Stimulated activated CD8-positive, alpha-beta memory T cell treated with anti-CD3 and anti-CD28 coated beads, Interleukin-4, amount 100 ng/mL, for 24 hours (primary cell): ENCODE measurements around the gene UPK2.
A peak's percentile ranks its signal among the peaks of the same experiment; 100 is the strongest.

Experiments used
- DNase-seq: peaks from one replicate; pipeline ENCODE4 v3.0.0-alpha.2; 2020; ENCODE audit warnings: low read depth

The UPK2 gene

GRCh38 chr11:118917481-118918127 lies 38.5 kb upstream of the UPK2 start:
- DNase-seq: no peak

DNA sequence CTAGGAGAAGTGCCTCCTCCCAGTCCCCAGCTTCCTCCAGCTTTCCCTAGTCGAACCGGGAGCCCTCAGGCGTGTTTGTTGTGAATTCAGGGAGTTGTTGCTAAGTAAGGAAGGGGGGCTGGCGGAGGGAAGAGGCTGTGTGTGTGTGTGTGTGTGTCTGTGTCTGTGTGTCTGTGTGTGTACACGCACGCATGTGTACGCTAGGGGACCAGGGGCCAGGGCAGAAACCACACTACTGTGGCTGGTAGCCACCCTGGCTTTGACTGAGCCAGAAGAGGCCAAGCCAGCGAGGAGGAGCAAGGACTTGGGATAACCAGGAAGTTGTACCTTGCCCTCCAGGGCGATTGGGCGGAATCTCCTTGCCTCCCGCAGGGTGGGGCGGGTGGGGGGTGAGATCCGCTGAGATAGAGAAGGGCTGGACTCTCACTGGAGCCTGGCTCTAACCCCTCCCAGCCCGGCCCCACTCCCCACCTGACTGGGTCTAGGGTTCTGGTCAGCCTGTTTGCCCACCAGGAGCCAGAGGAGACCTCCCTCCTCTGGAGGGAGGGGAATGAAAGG lies 37.9 kb upstream of the UPK2 start:
- no peak for DNase-seq

DNA sequence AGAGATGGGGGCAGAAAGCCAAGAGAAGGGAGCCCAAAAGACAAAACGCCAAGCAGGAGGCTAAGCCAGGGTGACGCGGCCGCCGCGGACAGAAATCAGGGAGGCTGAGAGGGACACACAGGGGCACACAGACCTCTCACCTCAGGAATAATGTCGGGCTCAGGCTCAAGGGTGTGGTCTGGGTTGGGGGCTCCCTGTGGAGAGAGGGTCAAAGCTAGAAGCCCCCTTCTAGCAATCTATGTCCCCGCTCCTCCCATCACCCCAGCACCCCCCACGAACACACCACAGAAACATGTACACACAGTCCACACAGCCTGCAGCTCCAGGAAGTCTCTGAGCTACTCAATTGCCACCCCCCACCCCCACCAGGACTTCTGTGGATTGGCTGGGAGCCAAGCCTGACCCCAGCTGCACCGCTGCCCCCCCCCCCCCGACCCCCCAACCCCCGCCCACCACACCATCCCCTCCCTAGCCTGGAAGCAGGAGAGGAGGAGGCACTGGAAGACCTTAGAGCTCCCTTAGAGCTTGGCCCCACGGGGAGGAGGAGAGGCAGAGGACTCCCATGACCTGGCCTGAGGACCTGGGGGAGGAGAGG lies 37.3 kb upstream of the UPK2 start:
- no peak for DNase-seq

DNA sequence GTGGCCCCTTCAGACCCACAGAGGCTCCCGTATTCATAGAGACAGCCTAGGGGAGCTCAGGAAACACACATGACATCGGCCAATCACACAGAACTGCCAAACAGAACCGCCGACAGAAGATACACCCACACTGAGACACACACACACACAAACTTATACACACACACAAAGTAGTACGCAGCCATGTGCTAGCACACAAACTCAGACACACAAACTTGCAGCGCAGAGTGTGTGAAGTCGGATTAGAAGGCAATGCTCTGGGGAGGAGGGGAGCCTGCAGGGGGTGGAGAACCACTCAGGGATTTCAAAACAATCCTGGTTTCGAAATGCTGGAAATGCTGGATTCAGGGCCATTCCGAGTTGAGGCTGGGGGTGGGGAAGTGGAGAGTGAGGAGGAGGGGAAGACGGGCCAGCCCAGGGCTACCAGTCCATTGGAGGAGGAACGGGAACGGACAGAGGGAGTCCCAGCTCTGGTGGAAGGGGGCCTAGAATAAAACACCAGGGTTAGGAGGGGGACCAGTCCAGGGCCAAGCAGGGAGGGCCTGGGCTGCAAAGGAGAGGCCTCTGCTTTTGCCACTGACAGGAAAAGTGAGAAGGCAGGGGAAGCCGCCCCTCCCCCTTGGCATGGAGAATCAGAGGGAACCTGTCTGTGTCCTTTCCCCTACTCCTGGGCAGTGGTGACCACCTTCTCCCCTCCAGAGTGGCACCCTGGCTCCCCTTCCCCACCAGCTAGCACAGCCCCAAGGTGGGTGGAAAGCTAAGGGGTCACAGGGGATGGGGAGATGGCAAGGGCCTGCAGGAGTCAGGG lies 34.8 kb upstream of the UPK2 start:
- DNase-seq: no peak

GRCh38 chr11:118921929-118922744 lies 34.0 kb upstream of the UPK2 start:
- no peak for DNase-seq

- DNase-seq: no peak
These were observed 33.1 kb upstream of the UPK2 start for GRCh38 chr11:118922745-118923627.

DNA sequence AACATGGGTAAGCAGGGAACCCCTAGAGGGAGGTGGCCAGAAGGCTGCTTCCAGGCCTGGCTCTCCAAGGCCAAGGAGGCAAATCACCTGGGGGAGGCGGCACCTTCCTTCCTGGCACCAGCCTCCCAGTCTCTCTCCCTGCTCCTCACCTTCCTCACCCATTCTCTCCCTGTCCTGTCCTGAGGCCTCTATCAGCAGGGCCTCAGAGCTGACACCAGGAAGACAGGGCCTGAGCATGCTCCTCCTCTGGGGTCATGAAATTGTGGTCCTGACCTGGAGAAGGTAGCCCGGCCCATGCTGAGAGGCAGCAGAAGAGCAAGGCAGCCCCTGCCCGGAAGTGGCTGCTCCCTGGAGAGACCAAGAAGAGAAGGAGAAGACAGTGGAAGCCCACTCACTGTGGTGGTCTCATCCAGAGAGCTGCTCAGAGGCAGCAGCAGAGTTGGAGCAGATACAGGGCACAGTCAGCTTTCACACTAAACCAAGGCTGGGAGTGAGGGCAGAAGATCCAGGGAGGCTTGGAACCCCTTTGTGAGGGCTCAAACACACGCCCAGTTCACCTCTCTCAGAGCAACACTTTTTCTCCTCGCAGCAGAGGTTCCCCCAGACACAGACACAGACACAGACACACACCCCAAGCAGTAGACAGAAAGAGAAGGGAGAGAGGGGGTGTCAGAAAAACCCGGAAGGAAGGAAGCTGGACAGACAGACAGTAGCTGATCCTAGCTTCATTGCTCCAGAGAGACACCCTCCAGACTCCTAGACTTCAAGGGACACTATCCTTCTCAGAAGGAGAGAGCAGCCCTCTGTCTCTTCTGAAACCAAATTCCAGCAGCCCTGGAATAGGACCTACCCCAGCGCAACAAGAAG lies 32.1 kb upstream of the UPK2 start:
- DNase-seq: no peak

GRCh38 chr11:118924591-118925585 lies 31.2 kb upstream of the UPK2 start:
- no peak for DNase-seq

- no peak for DNase-seq
These were observed 28.5 kb upstream of the UPK2 start for GRCh38 chr11:118927554-118928100.

GRCh38 chr11:118928101-118928869 lies 27.8 kb upstream of the UPK2 start:
- peak; percentile 85 for DNase-seq

DNA sequence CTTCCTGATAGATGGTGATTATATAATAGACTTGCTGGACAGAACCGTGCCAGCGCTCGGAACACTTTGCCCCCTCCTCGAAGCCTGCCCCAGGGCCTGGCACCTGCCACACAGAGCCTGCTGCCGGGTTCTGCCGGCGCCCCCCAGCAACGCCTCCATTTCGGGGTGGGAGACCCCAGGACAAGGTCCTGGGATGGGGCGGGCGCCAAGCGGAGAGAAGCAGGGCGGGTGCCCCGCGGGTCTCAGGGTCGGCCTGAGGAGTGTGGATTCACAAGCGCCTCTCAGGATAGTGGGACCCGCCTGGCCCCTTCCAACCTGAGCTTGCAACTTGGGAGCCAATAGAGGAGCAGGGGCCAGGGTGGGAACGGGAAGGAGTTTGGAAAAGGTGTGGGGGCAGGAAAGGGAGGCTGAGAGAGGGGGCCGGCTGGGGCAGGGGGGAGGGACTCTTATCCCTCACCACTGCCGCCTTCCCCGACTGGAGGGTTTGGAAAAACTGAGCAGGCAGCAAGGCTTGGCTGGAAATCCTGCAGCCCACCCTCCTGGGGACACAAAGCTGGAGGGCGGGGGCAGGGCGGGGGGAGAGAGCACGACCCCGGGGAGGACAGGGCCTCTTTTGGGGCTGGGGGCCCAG lies 27.1 kb upstream of the UPK2 start:
- no peak for DNase-seq

DNA sequence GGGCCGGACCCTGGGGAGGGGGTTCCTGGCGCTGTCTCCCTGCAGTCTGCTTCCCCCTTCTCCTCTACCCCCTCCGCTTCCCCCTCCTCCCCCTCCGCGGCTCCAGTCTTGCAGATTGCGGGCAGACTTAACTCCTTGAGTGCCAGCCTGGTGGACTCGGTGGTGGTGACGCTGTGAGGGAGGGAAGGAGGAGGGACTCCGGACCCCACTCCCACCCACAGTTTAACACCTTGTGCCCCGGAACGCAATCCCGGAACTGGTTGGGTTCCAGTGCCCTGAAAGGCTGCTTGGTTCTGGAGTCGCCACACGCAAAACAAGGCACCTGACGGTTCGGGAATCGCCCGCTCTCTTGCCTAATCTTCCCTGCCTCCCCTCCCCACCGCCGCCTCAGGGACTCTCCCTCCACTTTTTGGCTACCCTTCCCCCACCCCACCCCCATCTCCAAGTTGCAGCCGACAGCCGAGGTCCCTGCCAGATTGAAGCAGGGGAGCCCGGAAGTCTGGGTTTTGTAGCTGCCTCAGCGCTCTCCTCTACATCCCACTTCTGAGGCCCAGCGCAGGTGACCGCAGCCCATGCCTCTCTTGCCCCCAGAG lies 26.5 kb upstream of the UPK2 start:
- DNase-seq: peak; percentile 69

GRCh38 chr11:118930094-118930712 lies 25.9 kb upstream of the UPK2 start:
- peak; percentile 76 for DNase-seq

GRCh38 chr11:118931571-118931970 lies 24.5 kb upstream of the UPK2 start:
- DNase-seq: no peak

DNA sequence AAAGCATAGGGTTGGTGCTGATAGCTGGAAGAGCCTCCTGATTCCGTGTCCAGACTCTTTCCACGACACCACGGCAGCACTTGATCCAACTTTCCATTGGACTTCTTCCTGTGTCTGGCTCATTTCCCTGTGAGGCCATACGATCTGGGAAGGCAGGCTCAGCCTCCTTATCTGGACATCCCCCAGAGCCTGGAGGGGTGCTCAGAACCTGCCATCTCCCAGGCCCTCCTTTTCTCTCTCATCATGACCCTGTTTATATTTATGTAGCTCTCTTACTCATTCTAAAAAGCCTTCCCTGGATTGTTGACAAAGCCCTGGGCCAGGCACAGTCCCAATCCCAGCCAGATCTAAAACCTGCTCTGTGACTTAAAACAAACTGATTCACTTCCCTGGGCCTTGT lies 22.6 kb upstream of the UPK2 start:
- DNase-seq: no peak

GRCh38 chr11:118935376-118935775 lies 20.7 kb upstream of the UPK2 start:
- DNase-seq: no peak
